Prostate gland (tissue), 2 donors: Measurements from ENCODE around the gene MDK. TPM values are rescaled to one million over a fixed set of nuclear protein-coding genes. Genes with fewer than 3 reads are reported as not detected.

Experiments used
- DNase-seq: peaks from one replicate; pipeline ENCODE4 v3.0.0-alpha.2; 2019; ENCODE audit warnings: low spot score
- H3K27ac ChIP-seq, 2 donors: fragments of 200-600 bp; sonication (generic); 2 replicates each; pipeline ENCODE4 v1.5.1; 2017 to 2019
- H3K27me3 ChIP-seq: fragments of 200-600 bp; sonication (generic); replicated peaks from 2 replicates; pipeline ENCODE4 v1.5.1; 2019; ENCODE audit not compliant: insufficient read depth
- H3K36me3 ChIP-seq, 2 donors: fragments of 200-600 bp; sonication (generic); 1 replicate in 1 of 2; 2 replicates in 1 of 2; pipeline versions ENCODE4 v1.5.1 to v1.8.1; 2017 to 2019
- H3K4me1 ChIP-seq: fragments of 200-600 bp; sonication (generic); replicated peaks from 2 replicates; pipeline ENCODE4 v1.5.1; 2019
- H3K4me3 ChIP-seq, 2 donors: fragments of 200-600 bp; sonication (generic); 2 replicates each; pipeline ENCODE4 v1.5.1; 2017 to 2019
- H3K9me3 ChIP-seq: fragments of 200-600 bp; sonication (generic); 2 replicates; pipeline ENCODE4 v1.5.1; 2017
- POLR2A ChIP-seq: fragments of 450-650 bp; IDR thresholded peaks from one replicate; pipeline ENCODE4 v1.6.1; 2016; ENCODE audit warnings: antibody characterized with exemption, mild to moderate bottlenecking
- POLR2AphosphoS5 ChIP-seq: sonication (generic); formaldehyde crosslinking; IDR thresholded peaks from one replicate; pipeline ENCODE4 v1.6.1; 2017; ENCODE audit warnings: antibody characterized with exemption
- WGBS: methylation state at CpG from one replicate; pipeline ENCODE4 v1.1.5; 2018; 5-methylcytosine and 5-hydroxymethylcytosine counted together
- intact Hi-C: fragments of 100-400 bp; cut with DNase I; formaldehyde crosslinking; loops from one replicate; pipeline ENCODE4 v1.14.2; 2022
- total RNA-seq, 2 donors: library from RNA; depleted of rRNA; stranded (reverse); fragments of >200 nt; gene quantifications; one replicate each; pipeline ENCODE4 v1.1.0, GENCODE V29; 2016
- TF ChIP-seq, protein P1 (sequence below), 4 experiments: fragments of 200-600 bp in 2 of 4; fragments of 450-650 bp in 2 of 4; sonication (generic) in 2 of 4; IDR thresholded peaks; 1 replicate in 3 of 4; 2 replicates in 1 of 4; pipeline ENCODE4 v1.5.1; 2016 to 2019; ENCODE audit warnings: antibody characterized with exemption in 4 of 4, mild to moderate bottlenecking in 2 of 4, moderate library complexity in 2 of 4

MDK gene
- total RNA-seq, 2 donors from 2014 or later, result 71.6 to 164 TPM

DNA sequence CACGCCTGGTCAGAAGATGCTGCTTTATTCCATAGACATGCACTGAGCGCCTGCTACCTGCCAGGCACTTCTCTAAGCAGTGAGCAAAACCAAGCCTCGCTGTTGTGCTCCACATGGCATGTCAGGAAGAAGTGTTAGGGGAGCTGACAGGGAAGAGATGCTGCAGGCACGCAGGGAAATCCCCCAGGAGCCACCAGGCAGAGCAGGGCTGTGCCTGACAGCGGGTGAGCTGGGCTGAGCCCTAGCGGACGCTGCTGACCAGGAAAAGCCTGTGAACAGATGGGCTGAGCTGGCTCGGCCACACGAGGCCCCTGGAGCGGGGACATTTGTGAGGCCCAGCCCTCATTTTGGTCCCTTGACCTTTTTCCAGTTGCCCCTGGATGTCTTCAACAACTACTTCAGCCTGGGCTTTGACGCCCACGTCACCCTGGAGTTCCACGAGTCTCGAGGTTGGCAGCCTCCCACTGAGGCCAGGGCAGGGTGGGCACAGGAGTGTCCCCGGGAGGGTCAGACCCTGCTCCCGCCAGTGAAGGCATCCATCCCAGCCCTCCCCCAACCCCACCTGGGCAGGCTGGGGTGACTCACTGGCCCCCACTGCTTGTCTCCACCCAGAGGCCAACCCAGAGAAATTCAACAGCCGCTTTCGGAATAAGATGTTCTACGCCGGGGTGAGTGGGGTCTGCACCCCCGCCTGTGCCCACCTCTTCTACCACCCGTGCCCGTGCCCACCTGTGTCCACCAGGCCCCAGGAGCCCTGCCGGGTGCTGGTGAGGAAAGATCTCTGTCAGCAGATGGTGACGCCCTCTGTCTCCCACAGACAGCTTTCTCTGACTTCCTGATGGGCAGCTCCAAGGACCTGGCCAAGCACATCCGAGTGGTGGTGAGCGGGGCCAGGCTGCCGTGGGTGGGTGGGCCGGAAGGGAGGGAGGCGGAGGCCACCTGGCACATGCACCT, 7.4 kb upstream of the MDK start:
- no peak for TF ChIP-seq POLR2A
- TF ChIP-seq, protein P1, sequence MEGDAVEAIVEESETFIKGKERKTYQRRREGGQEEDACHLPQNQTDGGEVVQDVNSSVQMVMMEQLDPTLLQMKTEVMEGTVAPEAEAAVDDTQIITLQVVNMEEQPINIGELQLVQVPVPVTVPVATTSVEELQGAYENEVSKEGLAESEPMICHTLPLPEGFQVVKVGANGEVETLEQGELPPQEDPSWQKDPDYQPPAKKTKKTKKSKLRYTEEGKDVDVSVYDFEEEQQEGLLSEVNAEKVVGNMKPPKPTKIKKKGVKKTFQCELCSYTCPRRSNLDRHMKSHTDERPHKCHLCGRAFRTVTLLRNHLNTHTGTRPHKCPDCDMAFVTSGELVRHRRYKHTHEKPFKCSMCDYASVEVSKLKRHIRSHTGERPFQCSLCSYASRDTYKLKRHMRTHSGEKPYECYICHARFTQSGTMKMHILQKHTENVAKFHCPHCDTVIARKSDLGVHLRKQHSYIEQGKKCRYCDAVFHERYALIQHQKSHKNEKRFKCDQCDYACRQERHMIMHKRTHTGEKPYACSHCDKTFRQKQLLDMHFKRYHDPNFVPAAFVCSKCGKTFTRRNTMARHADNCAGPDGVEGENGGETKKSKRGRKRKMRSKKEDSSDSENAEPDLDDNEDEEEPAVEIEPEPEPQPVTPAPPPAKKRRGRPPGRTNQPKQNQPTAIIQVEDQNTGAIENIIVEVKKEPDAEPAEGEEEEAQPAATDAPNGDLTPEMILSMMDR (IDR thresholded peaks at IDR 0.05), result no peak
- no peaks in the 10 kb centered on the region for H3K9me3 ChIP-seq
- H3K27me3 ChIP-seq, result no peaks in the 10 kb centered on the region
- H3K4me3 ChIP-seq, result no peak overlapping the region
- DNase-seq, result no peak
- 90% methylated on average over 26 of the region's 30 CpGs for WGBS
- H3K27ac ChIP-seq, result no peak overlapping the region
- H3K36me3 ChIP-seq, result peaks cover 4 to 13% of the 10 kb centered on the region in 2 donors
- intact Hi-C loops, result no loop called here
- H3K4me1 ChIP-seq, result no peaks in the 10 kb centered on the region

DNA sequence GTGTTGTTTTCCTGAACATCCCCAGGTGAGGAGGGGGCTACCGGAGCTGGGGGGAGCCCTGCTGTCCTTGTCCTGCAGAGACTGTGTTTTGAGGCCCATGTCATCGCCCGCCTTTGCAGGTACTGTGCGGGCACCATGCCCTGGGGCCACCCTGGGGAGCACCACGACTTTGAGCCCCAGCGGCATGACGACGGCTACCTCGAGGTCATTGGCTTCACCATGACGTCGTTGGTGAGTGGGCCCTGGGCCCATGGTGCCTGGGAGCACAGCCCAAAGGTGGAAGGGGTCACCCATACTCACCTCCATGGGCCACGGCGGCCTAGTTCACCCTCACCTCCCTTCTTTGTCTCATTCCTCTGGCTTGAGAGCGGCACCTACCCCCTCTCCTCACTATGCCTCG, 6.7 kb upstream of the MDK start:
- Histone ChIP-seq H3K4me1 (no peaks in the 10 kb centered on the region), H3K27me3 (no peaks in the 10 kb centered on the region), H3K27ac (no peak overlapping the region), H3K36me3 (peaks cover 4 to 13% of the 10 kb centered on the region in 2 donors), H3K9me3 (no peaks in the 10 kb centered on the region), H3K4me3 (no peak overlapping the region)
- intact Hi-C loops, result no loop called here
- TF ChIP-seq POLR2A, result no peak
- TF ChIP-seq, protein P1 (IDR thresholded peaks at IDR 0.05), result no peak
- TF ChIP-seq POLR2AphosphoS5, result no peak
- WGBS, result 90% methylated on average over 13 of the region's 15 CpGs
- DNase-seq, result no peak

GRCh38 chr11:46375392-46376101, 5.9 kb upstream of the MDK start:
- Histone ChIP-seq H3K4me1 (no peaks in the 10 kb centered on the region), H3K36me3 (peaks cover 4 to 13% of the 10 kb centered on the region in 2 donors), H3K4me3 (no peak overlapping the region), H3K9me3 (no peaks in the 10 kb centered on the region), H3K27ac (no peak overlapping the region), H3K27me3 (no peaks in the 10 kb centered on the region)
- TF ChIP-seq, protein P1 (IDR thresholded peaks at IDR 0.05), result no peak
- TF ChIP-seq POLR2A, result no peak
- no peak for TF ChIP-seq POLR2AphosphoS5
- no peak for DNase-seq
- intact Hi-C loops, result no loop called here
- 93% methylated on average over 29 of the region's 38 CpGs for WGBS

DNA sequence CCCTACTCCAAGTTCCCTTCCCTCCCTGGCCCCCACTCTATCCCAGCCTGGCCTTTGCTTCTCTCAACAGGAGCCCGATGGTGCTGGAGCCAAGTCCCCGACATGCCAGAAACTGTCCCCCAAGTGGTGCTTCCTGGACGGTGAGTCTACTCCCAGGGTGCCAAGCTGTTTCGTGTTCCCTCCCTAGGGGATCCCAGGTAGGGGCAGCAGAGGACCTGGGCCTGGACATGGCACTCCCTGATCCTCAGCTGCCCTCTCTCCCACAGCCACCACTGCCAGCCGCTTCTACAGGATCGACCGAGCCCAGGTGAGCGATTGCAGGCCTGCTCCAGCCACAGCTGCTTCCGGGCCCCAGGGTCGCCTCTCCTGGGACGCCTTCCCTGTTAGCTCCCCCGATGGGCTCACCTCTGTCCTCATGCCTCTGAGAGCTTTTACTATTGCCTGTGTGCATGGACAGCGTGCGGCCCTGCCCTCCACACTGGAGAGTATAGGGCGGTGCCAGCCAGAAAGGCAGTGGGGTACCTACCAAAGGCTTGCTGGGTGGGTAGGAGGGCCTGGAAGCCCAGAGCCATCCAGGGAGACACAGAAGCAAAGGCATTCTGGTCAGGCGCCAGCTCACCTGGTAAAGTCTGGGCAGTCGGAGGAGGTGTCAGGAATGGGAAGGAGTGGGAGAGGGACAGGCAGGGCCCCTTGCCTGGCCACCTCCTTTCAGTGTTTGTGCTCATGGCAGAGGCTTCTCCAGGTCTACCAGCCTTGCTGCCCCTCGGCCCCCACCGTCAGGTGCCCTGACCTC, 5.0 kb upstream of the MDK start:
- Histone ChIP-seq H3K27me3 (no peaks in the 10 kb centered on the region), H3K4me3 (no peak overlapping the region), H3K4me1 (no peaks in the 10 kb centered on the region), H3K36me3 (peaks cover 4 to 13% of the 10 kb centered on the region in 2 donors), H3K27ac (no peak overlapping the region), H3K9me3 (no peaks in the 10 kb centered on the region)
- TF ChIP-seq POLR2A, result no peak
- TF ChIP-seq POLR2AphosphoS5, result no peak
- TF ChIP-seq, protein P1 (IDR thresholded peaks at IDR 0.05), result no peak
- no peak for DNase-seq
- WGBS, result 80% methylated on average over 19 of the region's 19 CpGs
- intact Hi-C loops, result no loop called here
